ENCODE measurements around the gene MYO1B.

DNA sequence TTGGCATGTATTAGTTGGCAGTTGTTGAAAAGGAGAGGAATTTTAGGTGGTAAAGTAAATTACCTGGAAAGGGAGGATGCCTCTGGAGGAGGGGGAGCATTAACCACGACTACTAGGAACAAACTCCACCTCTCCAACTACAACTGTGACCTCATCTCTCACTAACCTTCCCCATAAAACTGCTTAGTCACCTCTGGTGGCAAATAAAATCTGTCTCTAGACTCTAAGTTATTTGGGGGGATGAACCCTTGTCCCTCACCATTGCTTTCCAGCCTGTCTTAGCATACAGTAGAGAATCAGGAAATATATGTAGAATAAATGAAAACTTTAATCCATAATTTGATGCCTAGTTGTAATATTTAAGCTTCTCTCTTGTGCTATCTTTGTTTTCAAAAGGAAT, 27.6 kb upstream of the MYO1B start:
- TF ChIP-seq SUZ12 (IDR thresholded peaks at IDR 0.05; ENCODE audit: extremely low read depth, insufficient read depth, insufficient read length) (no peak), YY1 (IDR thresholded peaks at IDR 0.05; ENCODE audit: insufficient read depth, insufficient read length) (no peak)
